Endothelial cell of umbilical vein (primary cell): ENCODE data around the gene PPP1R15B. TPM values are rescaled to one million over a fixed set of nuclear protein-coding genes. Genes with fewer than 3 reads are reported as not detected.

Experiments used
- BruUV-seq: library from RNA; stranded (reverse); fragments of 400-500 nt; replicated peaks from 2 replicates; lab custom pipeline; 2021; lab: Mats Ljungman, UMichigan
- CTCF ChIA-PET: fragments of 300-600, 350-600 bp; sonication (Branson Sonifier 250); formaldehyde crosslinking; loops from one replicate; lab custom pipeline; 2021; ENCODE audit warnings: antibody characterized with exemption, inconsistent platforms; lab: Charles Lee
- POLR2A ChIA-PET: fragments of 300-600, 350-600 bp; sonication (Branson Sonifier 250); formaldehyde crosslinking; loops from one replicate; lab custom pipeline; 2021; ENCODE audit warnings: antibody characterized with exemption, inconsistent platforms; lab: Charles Lee
- DNase-seq: peaks from one replicate; pipeline ENCODE4 v3.0.0-alpha.2; 2011; ENCODE audit warnings: low read depth, low spot score
- FAIRE-seq: peaks from 2 replicates; lab custom pipeline; 2011; peaks lifted over from hg19 to GRCh38; lab: Jason Lieb, UNC
- H2AFZ ChIP-seq: 2 replicates; pipeline ENCODE4 v1.6.0; 2012; ENCODE audit warnings: low read depth, low read length, control low read depth, inconsistent platforms
- H3K27ac ChIP-seq: 2 replicates; pipeline ENCODE4 v1.5.1; 2011; ENCODE audit warnings: low read depth, mild to moderate bottlenecking, control low read depth, low read length, moderate library complexity; ENCODE audit not compliant: insufficient read depth
- H3K27me3 ChIP-seq, 2 experiments: 2 replicates each; pipeline versions ENCODE4 v1.6.0 to v1.6.1; 2011; ENCODE audit warnings: low read length in 2 of 2, mixed read lengths in 1 of 2; ENCODE audit not compliant: control insufficient read depth in 2 of 2, insufficient read depth in 2 of 2
- H3K36me3 ChIP-seq, 2 experiments: 2 replicates in 1 of 2; 3 replicates in 1 of 2; pipeline ENCODE4 v1.5.1; 2011; ENCODE audit warnings: low read length in 2 of 2, mild to moderate bottlenecking in 1 of 2, moderate library complexity in 1 of 2; ENCODE audit not compliant: control insufficient read depth in 2 of 2, insufficient read depth in 2 of 2; ENCODE audit errors: extremely low read depth in 1 of 2
- H3K4me1 ChIP-seq: 3 replicates; pipeline ENCODE4 v1.5.1; 2011; ENCODE audit warnings: mild to moderate bottlenecking, low read length; ENCODE audit not compliant: control insufficient read depth, insufficient read depth; ENCODE audit errors: extremely low read depth
- H3K4me2 ChIP-seq: 2 replicates; pipeline ENCODE4 v1.6.1; 2011; ENCODE audit warnings: low read length, control low read depth, mixed read lengths; ENCODE audit not compliant: insufficient read depth
- H3K4me3 ChIP-seq, 3 experiments: fragments of 200-600 bp in 1 of 3; sonication (generic), shearing (Covaris generic) in 1 of 3; replicated peaks in 1 of 3; 2 replicates each; pipeline ENCODE4 v1.5.1; 2011 to 2016; ENCODE audit warnings: control low read depth in 3 of 3, low read length in 3 of 3, mild to moderate bottlenecking in 2 of 3, inconsistent platforms in 1 of 3, low read depth in 1 of 3, moderate library complexity in 1 of 3; ENCODE audit not compliant: insufficient read depth in 1 of 3
- H3K79me2 ChIP-seq: 2 replicates; pipeline ENCODE4 v1.6.0; 2012; ENCODE audit warnings: low read length, inconsistent platforms; ENCODE audit not compliant: control insufficient read depth, insufficient read depth
- H3K9ac ChIP-seq: replicated peaks from 2 replicates; pipeline ENCODE3; 2011; ENCODE audit warnings: low read length, control low read depth; ENCODE audit not compliant: insufficient read depth; ENCODE audit errors: extremely low read depth
- H3K9me1 ChIP-seq: replicated peaks from 3 replicates; pipeline ENCODE4 v1.6.0; 2011; ENCODE audit warnings: mild to moderate bottlenecking, low read length; ENCODE audit not compliant: control insufficient read depth, insufficient read depth; ENCODE audit errors: extremely low read depth
- H3K9me3 ChIP-seq: replicated peaks from 2 replicates; pipeline ENCODE4 v1.5.1; 2012; ENCODE audit warnings: low read length, inconsistent platforms; ENCODE audit not compliant: control insufficient read depth, insufficient read depth
- H4K20me1 ChIP-seq: replicated peaks from 2 replicates; pipeline ENCODE3; 2011; ENCODE audit warnings: mild to moderate bottlenecking, low read length; ENCODE audit not compliant: control insufficient read depth, insufficient read depth; ENCODE audit errors: extremely low read depth
- CTCF ChIP-seq, 2 donors: IDR thresholded peaks; 1 replicate in 1 of 2; 2 replicates in 1 of 2; pipeline ENCODE4 v1.5.1; 2011; ENCODE audit warnings: low read length in 2 of 2, mild to moderate bottlenecking in 2 of 2, moderate library complexity in 2 of 2, control low read depth in 1 of 2, inconsistent platforms in 1 of 2, low read depth in 1 of 2; ENCODE audit not compliant: insufficient read depth in 1 of 2; ENCODE audit errors: extremely low read depth in 1 of 2
- EZH2 ChIP-seq: IDR thresholded peaks from 2 replicates; pipeline ENCODE4 v1.6.1; 2012; ENCODE audit warnings: borderline replicate concordance, low read depth, mild to moderate bottlenecking, moderate library complexity, low read length, inconsistent platforms; ENCODE audit not compliant: severe bottlenecking
- FOS ChIP-seq: IDR thresholded peaks from 2 replicates; pipeline ENCODE4 v1.6.1; 2011; ENCODE audit warnings: mild to moderate bottlenecking, low read length, moderate library complexity, borderline replicate concordance; ENCODE audit not compliant: insufficient read depth
- GATA2 ChIP-seq: IDR thresholded peaks from 2 replicates; pipeline ENCODE4 v1.7.0; 2011; ENCODE audit warnings: low read depth, mild to moderate bottlenecking, moderate library complexity, mixed read lengths, low read length; ENCODE audit not compliant: insufficient read length, insufficient read depth
- JUN ChIP-seq: IDR thresholded peaks from 2 replicates; pipeline ENCODE4 v1.6.1; 2011; ENCODE audit warnings: borderline replicate concordance, low read depth; ENCODE audit not compliant: insufficient read length, insufficient read depth
- MYC ChIP-seq: IDR thresholded peaks from one replicate; pipeline ENCODE4 v1.6.1; 2011; ENCODE audit warnings: mild to moderate bottlenecking, low read depth, low read length
- POLR2A ChIP-seq: IDR thresholded peaks from 2 replicates; pipeline ENCODE4 v1.6.1; 2012; ENCODE audit warnings: low read depth, mild to moderate bottlenecking, control low read depth, low read length
- POLR2AphosphoS5 ChIP-seq: IDR thresholded peaks from 2 replicates; pipeline ENCODE4 v1.6.1; 2012; ENCODE audit warnings: low read depth, mild to moderate bottlenecking, control low read depth, low read length, moderate library complexity; ENCODE audit not compliant: insufficient read depth
- dilution Hi-C: fragments of 300-500 bp; cut with MboI; formaldehyde crosslinking; loops from one replicate; pipeline ENCODE4 v1.15.0; 2019; ENCODE audit warnings: low sequenced_read_pairs; ENCODE audit not compliant: extremely low pct_ligation_motif_present
- intact Hi-C: fragments of 100-400 bp; cut with micrococcal nuclease; formaldehyde crosslinking; loops from one replicate; pipeline ENCODE4 v1.10.0; 2022
- polyA plus RNA-seq, 4 experiments: library from polyadenylated mRNA; depleted of rRNA in 3 of 4; stranded (reverse) in 3 of 4; unstranded in 1 of 4; fragments of >200 nt; gene quantifications; 2 replicates each; pipeline versions ENCODE4 v1.2.1 to v1.2.3, GENCODE V29; 2011 to 2012; ENCODE audit warnings: missing spikeins in 1 of 4
- total RNA-seq: library from RNA; stranded (reverse); gene quantifications from 2 replicates; pipeline ENCODE4 v1.2.3, GENCODE V29; 2021
- TF ChIP-seq, protein P1 (sequence below): IDR thresholded peaks from 2 replicates; pipeline ENCODE4 v1.6.1; 2011; ENCODE audit not compliant: insufficient read depth, insufficient read length

PPP1R15B gene
- total and polyA plus RNA-seq, 2 donors (not counting 3 experiments of a cell fraction or from before 2014, with no cell fraction given): 16.8 to 39.8 TPM

DNA sequence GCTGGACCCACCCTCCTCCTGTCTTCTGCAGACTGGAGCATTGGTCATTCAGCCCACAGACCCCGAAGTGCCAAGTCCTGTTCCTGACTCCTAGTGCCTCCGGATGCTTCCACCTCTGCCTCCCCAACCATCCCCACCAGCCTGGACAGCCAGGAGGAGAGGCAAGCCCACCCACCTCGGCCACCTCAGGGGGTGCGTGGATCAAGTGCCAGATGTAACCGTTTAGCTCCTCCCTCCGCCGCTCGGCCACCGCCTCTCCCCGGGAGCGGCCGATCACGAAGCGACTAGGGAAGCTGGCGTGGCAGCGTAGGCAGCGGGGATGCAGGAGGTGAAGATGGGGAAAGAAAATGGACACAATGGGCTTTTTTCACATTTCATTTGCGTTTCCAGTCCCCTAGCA lies 18.1 kb upstream of the PPP1R15B start:
- H3K9ac ChIP-seq: no peak overlapping the region
- no peaks in the 10 kb centered on the region for H3K9me3 ChIP-seq
- H3K4me2 ChIP-seq: no peak overlapping the region
- H3K9me1 ChIP-seq: no peaks in the 10 kb centered on the region
- intact Hi-C loops: loop anchor here (2.0 kb wide), 2 partner anchors 17 to 65 kb away; partner anchors contain the start of gene PIK3C2B
- H2AFZ ChIP-seq: no peak overlapping the region
- FAIRE-seq: no peak
- no peak for DNase-seq
- no TSS peak for BruUV-seq
- peaks cover 6 to 49% of the 10 kb centered on the region in 2 experiments for H3K36me3 ChIP-seq
- dilution Hi-C loops: no loop called here
- no peaks in the 10 kb centered on the region for H4K20me1 ChIP-seq
- H3K4me1 ChIP-seq: peaks cover 12% of the 10 kb centered on the region
- no peak for TF ChIP-seq EZH2
- no peak for TF ChIP-seq MYC
- TF ChIP-seq POLR2A: no peak
- TF ChIP-seq FOS: no peak
- TF ChIP-seq, protein P1, sequence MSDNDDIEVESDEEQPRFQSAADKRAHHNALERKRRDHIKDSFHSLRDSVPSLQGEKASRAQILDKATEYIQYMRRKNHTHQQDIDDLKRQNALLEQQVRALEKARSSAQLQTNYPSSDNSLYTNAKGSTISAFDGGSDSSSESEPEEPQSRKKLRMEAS: no peak
- TF ChIP-seq JUN: no peak
- no peak for TF ChIP-seq CTCF (IDR thresholded peaks at IDR 0.05; ENCODE audit: extremely low read depth in 1 of 2, insufficient read depth in 1 of 2, low read depth in 1 of 2, low read length in 2 of 2)
- no peak for TF ChIP-seq POLR2AphosphoS5
- TF ChIP-seq GATA2: no peak
- H3K4me3 ChIP-seq: no peak overlapping the region
- no peaks in the 10 kb centered on the region for H3K79me2 ChIP-seq
- no peak overlapping the region for H3K27ac ChIP-seq
- ChIA-PET POLR2A (no interaction called here), CTCF (interaction anchor here (1.3 to 34.5 kb wide), 6 partner anchors 12 to 70 kb away, joined by 3 to 1267 read pairs (median 48); partner anchors contain the start of gene PIK3C2B)
- no peaks in the 10 kb centered on the region for H3K27me3 ChIP-seq
